D341Med (cell line): ENCODE results near the gene SORBS2.
"Not testable (repeated sequence)": the region's sequence is repeated elsewhere in the genome, so short reads cannot be mapped to it uniquely, and the experiment has no call there.

ENCODE experiments used
- DNase-seq: peaks from one replicate; pipeline ENCODE4 v3.0.0; 2012; ENCODE audit warnings: low spot score

Gene SORBS2

GRCh38 chr4:185587030-185587426 lies 225.0 kb downstream of the SORBS2 start:
- no peak for DNase-seq

- DNase-seq: no peak
Observed at GRCh38 chr4:185585211-185585610, 226.8 kb downstream of the SORBS2 start.

- DNase-seq: no peak
Observed at GRCh38 chr4:185583813-185584212, 228.2 kb downstream of the SORBS2 start.

GRCh38 chr4:185582651-185583400 lies 229.2 kb downstream of the SORBS2 start:
- no peak for DNase-seq

GRCh38 chr4:185580699-185581098 lies 231.3 kb downstream of the SORBS2 start:
- no peak for DNase-seq

- no peak for DNase-seq
Observed at GRCh38 chr4:185578284-185578683, 233.7 kb downstream of the SORBS2 start.

- no peak for DNase-seq
Observed at GRCh38 chr4:185576962-185577950, 234.7 kb downstream of the SORBS2 start.

GRCh38 chr4:185576314-185576961 lies 235.6 kb downstream of the SORBS2 start:
- DNase-seq: no peak

GRCh38 chr4:185573651-185574199 lies 238.3 kb downstream of the SORBS2 start:
- peak; percentile 67 for DNase-seq

- no peak for DNase-seq
Observed at GRCh38 chr4:185570727-185571126, 241.3 kb downstream of the SORBS2 start.

GRCh38 chr4:185567381-185568376 lies 244.3 kb downstream of the SORBS2 start:
- DNase-seq: no peak

GRCh38 chr4:185566972-185567371 lies 245.0 kb downstream of the SORBS2 start:
- DNase-seq: no peak

- no peak for DNase-seq
Observed at GRCh38 chr4:185566425-185566824, 245.6 kb downstream of the SORBS2 start.

- DNase-seq: no peak
Observed at GRCh38 chr4:185565696-185566095, 246.3 kb downstream of the SORBS2 start.

GRCh38 chr4:185564349-185564748 lies 247.6 kb downstream of the SORBS2 start:
- no peak for DNase-seq

GRCh38 chr4:185562531-185562930 lies 249.5 kb downstream of the SORBS2 start:
- no peak for DNase-seq

- no peak for DNase-seq
Observed at GRCh38 chr4:185560316-185560715, 251.7 kb downstream of the SORBS2 start.

GRCh38 chr4:185559915-185560281 lies 252.1 kb downstream of the SORBS2 start:
- DNase-seq: peak; percentile 43

GRCh38 chr4:185559251-185559914 lies 252.6 kb downstream of the SORBS2 start:
- DNase-seq: not testable (repeated sequence)

- no peak for DNase-seq
Observed at GRCh38 chr4:185554365-185555126, 257.4 kb downstream of the SORBS2 start.
